Right lobe of liver (tissue), 6 donors: ENCODE data around the gene ITPR1. TPM values are rescaled to one million over a fixed set of nuclear protein-coding genes. Genes with fewer than 3 reads are reported as not detected.

Experiments
- ATAC-seq, 4 donors: fragments of 200-7000 bp; cut with Tn5 transposase; one replicate each; pipeline ENCODE4 v1.9.1; 2020; ENCODE audit warnings: mild to moderate bottlenecking in 4 of 4, moderate library complexity in 4 of 4
- DNase-seq, 3 donors: peaks; one replicate each; pipeline ENCODE4 v3.0.0-alpha.2; 2020
- H3K27ac ChIP-seq, 3 donors: fragments of 200-600 bp; one replicate each; pipeline ENCODE4 v1.8.0; 2022
- H3K27me3 ChIP-seq, 2 donors: fragments of 200-600 bp; one replicate each; pipeline ENCODE4 v1.8.0; 2022
- H3K36me3 ChIP-seq, 4 donors: fragments of 200-600 bp; sonication (generic) in 1 of 4; one replicate each; pipeline versions ENCODE4 v1.5.1 to v1.8.0; 2017 to 2022; ENCODE audit warnings: control low read depth in 1 of 4
- H3K4me1 ChIP-seq, 4 donors: fragments of 200-600 bp; sonication (generic) in 1 of 4; one replicate each; pipeline versions ENCODE4 v1.5.1 to v1.8.0; 2017 to 2022; ENCODE audit warnings: control low read depth in 1 of 4
- H3K4me3 ChIP-seq, 3 donors: fragments of 200-600 bp; one replicate each; pipeline ENCODE4 v1.8.0; 2022
- H3K9me3 ChIP-seq, 4 donors: fragments of 200-600 bp; sonication (generic) in 1 of 4; one replicate each; pipeline versions ENCODE4 v1.5.1 to v1.8.0; 2017 to 2022; ENCODE audit warnings: control low read depth in 1 of 4
- POLR2A ChIP-seq: fragments of 450-650 bp; IDR thresholded peaks from one replicate; pipeline ENCODE4 v1.6.1; 2017; ENCODE audit warnings: antibody characterized with exemption, mild to moderate bottlenecking
- WGBS: methylation state at CpG from one replicate; pipeline ENCODE4 v1.1.6; 2018; ENCODE audit warnings: low coverage, low lambda C conversion rate; ENCODE audit not compliant: insufficient coverage; ENCODE audit errors: missing lambda C conversion rate; 5-methylcytosine and 5-hydroxymethylcytosine counted together
- intact Hi-C, 2 donors: fragments of 100-400 bp; cut with DNase I; formaldehyde crosslinking; loops; one replicate each; pipeline versions ENCODE4 v1.11.2 to v1.14.1; 2022
- total RNA-seq, 6 experiments: library from RNA; depleted of rRNA in 2 of 6; stranded (reverse); fragments of >200 nt in 2 of 6; fragmentation: NEBNext Ultra II Directional in 3 of 6; extraction: Animal tissue kit (Norgen Biotek cat#: 25700) in 3 of 6; gene quantifications; one replicate each; pipeline versions ENCODE4 v1.1.0 to v1.2.4, GENCODE V29; 2016 to 2023
- TF ChIP-seq, protein P1 (sequence below), 4 donors: fragments of 200-600 bp in 3 of 4; fragments of 450-650 bp in 1 of 4; IDR thresholded peaks; one replicate each; pipeline versions ENCODE4 v1.5.1 to v1.8.0; 2016 to 2022; ENCODE audit warnings: antibody characterized with exemption in 4 of 4, mild to moderate bottlenecking in 2 of 4
- donor health status: DM: no; HTN: yes; CAD: no.
- donor health status: DM: no; HTN: no; CAD: no.
- donor health status: DM: no; HTN: no; CAD: no.
- donor health status: DM: no; HTN: yes; CAD: no.
- donor health status: DM: no; HTN: yes; CAD: no.

Gene ITPR1
- total RNA-seq, 6 experiments from 2014 or later, result 6.5 to 16.2 (median 11.5) TPM

DNA sequence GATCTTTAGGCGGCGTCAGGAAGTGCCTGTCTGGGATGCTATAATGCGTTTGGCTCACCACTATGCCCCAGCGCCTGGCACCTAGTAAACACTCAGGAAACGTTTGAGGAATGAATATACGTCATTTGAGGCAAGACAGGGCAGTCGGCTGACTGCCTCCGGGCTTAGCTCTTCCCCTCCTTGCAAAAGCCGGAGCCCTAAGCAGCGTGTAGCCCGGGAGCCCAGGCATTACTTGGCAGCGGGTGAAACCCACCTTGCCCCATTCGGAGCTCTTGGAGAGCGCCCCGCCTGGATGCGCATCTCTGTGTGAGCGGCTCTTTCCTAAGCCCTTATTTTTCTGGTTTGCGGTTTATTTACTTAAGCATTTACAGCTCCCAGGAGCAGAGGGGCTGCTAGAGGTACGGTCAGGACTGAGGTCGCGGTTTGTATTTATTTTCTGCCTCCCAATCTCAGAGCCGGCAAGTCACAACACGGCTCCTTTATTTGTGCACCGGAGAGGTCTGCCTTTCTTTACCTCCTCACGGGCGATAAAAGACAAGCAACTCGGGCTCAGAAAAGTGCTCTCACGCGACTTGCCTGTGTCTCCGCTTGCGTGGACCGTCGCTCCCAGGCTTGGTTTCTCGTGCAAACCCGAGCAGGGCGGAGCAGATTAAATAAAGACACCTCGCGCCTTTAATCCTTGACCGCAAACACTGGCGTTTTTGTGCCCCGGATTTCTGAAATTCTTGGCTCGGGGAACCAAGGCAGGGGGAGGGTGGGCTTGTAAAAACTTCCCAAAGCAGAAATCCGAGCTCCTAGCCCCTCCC lies 737 bp upstream of the ITPR1 start:
- H3K4me1 ChIP-seq, result peaks cover 0 to 9% (median 0%) of the 10 kb centered on the region in 4 donors
- H3K27ac ChIP-seq, result peak overlapping the region; percentile 71 to 82 (median 75)
- peak; percentile 18 for TF ChIP-seq POLR2A
- TF ChIP-seq, protein P1, sequence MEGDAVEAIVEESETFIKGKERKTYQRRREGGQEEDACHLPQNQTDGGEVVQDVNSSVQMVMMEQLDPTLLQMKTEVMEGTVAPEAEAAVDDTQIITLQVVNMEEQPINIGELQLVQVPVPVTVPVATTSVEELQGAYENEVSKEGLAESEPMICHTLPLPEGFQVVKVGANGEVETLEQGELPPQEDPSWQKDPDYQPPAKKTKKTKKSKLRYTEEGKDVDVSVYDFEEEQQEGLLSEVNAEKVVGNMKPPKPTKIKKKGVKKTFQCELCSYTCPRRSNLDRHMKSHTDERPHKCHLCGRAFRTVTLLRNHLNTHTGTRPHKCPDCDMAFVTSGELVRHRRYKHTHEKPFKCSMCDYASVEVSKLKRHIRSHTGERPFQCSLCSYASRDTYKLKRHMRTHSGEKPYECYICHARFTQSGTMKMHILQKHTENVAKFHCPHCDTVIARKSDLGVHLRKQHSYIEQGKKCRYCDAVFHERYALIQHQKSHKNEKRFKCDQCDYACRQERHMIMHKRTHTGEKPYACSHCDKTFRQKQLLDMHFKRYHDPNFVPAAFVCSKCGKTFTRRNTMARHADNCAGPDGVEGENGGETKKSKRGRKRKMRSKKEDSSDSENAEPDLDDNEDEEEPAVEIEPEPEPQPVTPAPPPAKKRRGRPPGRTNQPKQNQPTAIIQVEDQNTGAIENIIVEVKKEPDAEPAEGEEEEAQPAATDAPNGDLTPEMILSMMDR (IDR thresholded peaks at IDR 0.05), result no peak
- H3K36me3 ChIP-seq, result no peaks in the 10 kb centered on the region
- intact Hi-C loops, result no loop called here
- ATAC-seq, result peak; percentile 34 to 52 (median 45)
- WGBS, result 1% methylated on average over 38 of the region's 43 CpGs
- DNase-seq, result peak; percentile 55 to 64 (median 57)
- H3K9me3 ChIP-seq, result no peaks in the 10 kb centered on the region
- H3K27me3 ChIP-seq, result no peaks in the 10 kb centered on the region
- H3K4me3 ChIP-seq, result peak overlapping the region; percentile 74 to 90 (median 88)

DNA sequence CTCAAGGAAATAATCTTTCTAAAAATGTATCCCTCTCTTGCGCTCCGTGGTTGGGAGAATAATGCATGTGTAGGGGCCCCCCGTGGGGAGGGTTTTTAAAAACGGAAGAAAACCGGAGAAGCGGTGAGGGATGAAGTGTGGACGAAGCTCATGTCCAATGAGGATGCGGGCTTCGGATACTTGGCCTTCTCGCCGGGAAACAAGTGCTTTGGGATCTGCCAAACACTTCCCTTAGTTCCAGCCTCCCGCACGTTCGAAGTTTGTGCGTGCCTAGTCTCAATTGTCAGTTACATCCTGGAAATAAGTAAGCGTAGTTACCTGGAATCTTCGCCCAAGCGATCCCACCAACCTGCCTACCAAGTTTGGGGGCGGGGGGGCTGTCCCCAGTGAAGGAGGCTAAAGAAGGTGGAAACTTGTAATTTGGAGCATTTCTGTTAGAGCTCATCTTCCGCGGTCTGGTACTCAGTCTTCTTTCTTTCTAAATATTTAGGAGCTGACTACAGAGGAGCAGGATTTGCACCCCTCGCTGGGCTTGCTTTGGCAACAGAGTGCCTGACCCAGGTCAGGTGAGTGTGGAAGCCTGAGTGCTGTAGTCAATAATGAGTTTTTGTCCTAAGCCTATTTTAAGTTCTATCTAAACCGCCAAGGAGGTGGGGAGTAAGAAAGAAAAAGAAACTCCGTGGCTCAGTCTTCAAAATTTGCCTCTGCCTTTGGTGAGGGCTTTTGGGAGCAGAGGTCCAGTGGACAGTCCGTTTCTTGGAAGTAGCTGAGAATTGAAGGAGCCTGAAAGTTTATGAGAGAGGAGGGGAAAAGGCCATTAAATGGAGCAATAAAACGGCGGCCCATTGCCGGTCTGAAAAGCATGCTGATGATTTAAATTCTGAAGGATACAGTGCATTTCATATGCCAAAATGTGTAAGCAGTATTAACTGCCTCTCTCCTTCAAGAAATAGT lies 1.1 kb downstream of the ITPR1 start:
- H3K36me3 ChIP-seq, result no peaks in the 10 kb centered on the region
- H3K9me3 ChIP-seq, result no peaks in the 10 kb centered on the region
- intact Hi-C loops, result no loop called here
- no peak for DNase-seq
- TF ChIP-seq, protein P1 (IDR thresholded peaks at IDR 0.05), result no peak
- no peak for TF ChIP-seq POLR2A
- 30% methylated on average over 19 of the region's 28 CpGs for WGBS
- H3K27ac ChIP-seq, result no peak overlapping the region
- ATAC-seq, result no peak
- H3K4me3 ChIP-seq, result peak overlapping the region; percentile 74 to 90 (median 88)
- peaks cover 0 to 9% (median 0%) of the 10 kb centered on the region in 4 donors for H3K4me1 ChIP-seq
- H3K27me3 ChIP-seq, result no peaks in the 10 kb centered on the region

DNA sequence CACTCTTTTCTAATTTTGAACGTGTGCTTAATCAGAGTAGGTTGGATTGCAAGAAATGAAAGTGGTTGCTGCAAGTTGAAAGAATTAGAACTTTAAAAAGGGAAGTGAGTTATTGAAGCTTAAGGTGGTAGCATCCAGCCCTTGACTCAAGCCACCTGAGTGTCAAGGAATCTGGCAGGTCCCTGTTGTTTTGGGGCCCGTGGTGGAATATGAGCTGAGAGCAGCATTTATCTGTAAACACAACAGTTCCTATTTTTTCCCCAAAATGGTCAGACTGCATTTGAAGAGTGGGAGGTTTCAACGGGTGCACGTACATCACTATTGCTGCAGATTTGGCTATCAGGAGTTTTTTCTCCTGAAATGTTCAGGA lies 1.7 kb downstream of the ITPR1 start:
- Histone ChIP-seq H3K4me1 (peaks cover 0 to 9% (median 0%) of the 10 kb centered on the region in 4 donors), H3K9me3 (no peaks in the 10 kb centered on the region), H3K27ac (no peak overlapping the region), H3K27me3 (no peaks in the 10 kb centered on the region), H3K4me3 (peak overlapping the region in 1 of 3 donors; percentile 90), H3K36me3 (no peaks in the 10 kb centered on the region)
- no peak for TF ChIP-seq POLR2A
- TF ChIP-seq, protein P1 (IDR thresholded peaks at IDR 0.05), result no peak
- WGBS, result 56% methylated on average over 4 of the region's 4 CpGs
- DNase-seq (no peak), ATAC-seq (no peak)
- intact Hi-C loops, result no loop called here

DNA sequence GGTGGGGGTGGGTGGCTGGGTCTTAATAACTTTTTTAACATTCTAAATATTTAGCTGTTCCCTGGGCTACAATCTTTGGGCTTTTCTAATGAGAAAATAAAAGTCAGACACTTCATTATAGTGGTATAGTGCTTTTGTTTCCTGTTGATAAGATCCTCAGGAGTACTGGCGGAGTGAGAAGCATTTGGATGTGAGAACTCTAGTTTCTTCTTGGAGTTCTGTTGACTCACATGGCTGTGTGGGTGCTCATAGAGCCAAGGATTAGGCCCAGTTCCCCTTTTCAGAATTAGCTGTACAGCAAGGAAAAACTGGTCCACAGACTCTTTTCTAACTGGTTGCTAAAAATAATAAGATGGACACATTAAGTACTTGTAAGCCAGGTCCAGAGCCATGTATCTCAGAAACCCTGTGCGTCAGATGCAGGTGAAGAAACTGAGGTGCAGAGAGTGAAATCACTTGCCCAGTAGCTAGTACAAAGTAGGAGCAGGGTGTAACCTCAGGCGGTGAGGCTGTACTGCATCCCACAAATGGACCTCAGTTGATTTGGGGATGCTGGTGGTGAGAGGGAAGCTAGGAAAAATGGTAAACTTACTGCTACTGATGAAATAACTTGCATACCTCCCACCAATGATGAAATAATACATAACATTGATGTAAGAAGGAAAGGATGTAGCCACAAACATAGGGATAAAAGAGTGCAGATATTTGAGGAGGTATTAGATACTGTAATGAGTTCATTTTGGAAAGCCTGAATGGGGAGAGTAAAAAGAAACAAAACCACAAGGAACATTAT lies 2.3 kb downstream of the ITPR1 start:
- ATAC-seq, result no peak
- Histone ChIP-seq H3K4me1 (peaks cover 0 to 9% (median 0%) of the 10 kb centered on the region in 4 donors), H3K27me3 (no peaks in the 10 kb centered on the region), H3K9me3 (no peaks in the 10 kb centered on the region), H3K36me3 (no peaks in the 10 kb centered on the region), H3K27ac (no peak overlapping the region), H3K4me3 (no peak overlapping the region)
- TF ChIP-seq POLR2A, result no peak
- TF ChIP-seq, protein P1 (IDR thresholded peaks at IDR 0.05), result no peak
- no peak for DNase-seq
- 65% methylated on average over 3 of the region's 3 CpGs for WGBS
- intact Hi-C loops, result no loop called here
